Activated naive CD8-positive, alpha-beta T cell treated with anti-CD3 and anti-CD28 coated beads, Interleukin-2, amount 50 U/mL, for 16 hours (primary cell): ENCODE results near the gene CRTAC1.

Experiments used
- DNase-seq: peaks from one replicate; pipeline ENCODE4 v3.0.0-alpha.2; 2020; ENCODE audit warnings: low read depth, low spot score

Gene CRTAC1, protein sequence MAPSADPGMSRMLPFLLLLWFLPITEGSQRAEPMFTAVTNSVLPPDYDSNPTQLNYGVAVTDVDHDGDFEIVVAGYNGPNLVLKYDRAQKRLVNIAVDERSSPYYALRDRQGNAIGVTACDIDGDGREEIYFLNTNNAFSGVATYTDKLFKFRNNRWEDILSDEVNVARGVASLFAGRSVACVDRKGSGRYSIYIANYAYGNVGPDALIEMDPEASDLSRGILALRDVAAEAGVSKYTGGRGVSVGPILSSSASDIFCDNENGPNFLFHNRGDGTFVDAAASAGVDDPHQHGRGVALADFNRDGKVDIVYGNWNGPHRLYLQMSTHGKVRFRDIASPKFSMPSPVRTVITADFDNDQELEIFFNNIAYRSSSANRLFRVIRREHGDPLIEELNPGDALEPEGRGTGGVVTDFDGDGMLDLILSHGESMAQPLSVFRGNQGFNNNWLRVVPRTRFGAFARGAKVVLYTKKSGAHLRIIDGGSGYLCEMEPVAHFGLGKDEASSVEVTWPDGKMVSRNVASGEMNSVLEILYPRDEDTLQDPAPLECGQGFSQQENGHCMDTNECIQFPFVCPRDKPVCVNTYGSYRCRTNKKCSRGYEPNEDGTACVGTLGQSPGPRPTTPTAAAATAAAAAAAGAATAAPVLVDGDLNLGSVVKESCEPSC

DNA sequence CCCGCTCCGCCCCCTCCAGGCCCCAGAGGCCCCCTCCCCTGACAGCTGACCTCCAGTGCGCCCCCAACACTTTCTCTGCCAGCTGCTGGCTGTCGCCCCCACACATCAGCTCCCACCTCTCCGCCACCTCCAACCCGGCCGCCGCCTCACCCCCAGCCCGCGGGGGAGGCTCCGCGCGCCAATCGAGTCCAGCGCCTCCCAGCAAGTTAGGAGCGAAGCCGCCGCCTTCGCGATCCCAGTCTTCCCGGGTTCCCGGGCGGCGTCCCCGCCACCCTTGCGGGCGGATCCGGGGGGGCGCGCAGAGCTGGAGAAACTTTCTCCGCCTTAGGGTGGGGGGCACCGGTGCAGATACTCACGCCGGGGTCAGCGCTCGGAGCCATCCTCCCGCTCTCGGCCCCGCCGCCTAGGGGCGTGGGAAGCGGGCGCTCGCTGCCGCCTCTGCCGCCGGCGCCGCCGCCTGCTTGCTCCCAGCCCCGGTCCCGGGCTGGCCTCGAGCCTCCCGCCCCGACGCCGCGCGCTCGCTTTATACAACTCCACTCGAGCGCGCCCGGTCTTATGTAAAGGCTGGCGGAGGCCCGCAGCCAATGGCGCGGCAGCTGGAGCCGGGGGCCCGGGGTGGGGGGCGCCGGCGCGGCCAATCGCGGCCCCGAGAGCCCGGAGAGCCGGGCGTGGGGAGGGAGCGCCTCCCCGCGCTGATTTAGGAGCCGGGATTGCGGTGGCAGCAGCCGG lies at the start of gene CRTAC1:
Gene CRTAC1 (minus strand): TSS at position 529 of the 729 bp plus-strand sequence. CDS start 149 bp downstream, at position 380.
- no peak for DNase-seq

DNA sequence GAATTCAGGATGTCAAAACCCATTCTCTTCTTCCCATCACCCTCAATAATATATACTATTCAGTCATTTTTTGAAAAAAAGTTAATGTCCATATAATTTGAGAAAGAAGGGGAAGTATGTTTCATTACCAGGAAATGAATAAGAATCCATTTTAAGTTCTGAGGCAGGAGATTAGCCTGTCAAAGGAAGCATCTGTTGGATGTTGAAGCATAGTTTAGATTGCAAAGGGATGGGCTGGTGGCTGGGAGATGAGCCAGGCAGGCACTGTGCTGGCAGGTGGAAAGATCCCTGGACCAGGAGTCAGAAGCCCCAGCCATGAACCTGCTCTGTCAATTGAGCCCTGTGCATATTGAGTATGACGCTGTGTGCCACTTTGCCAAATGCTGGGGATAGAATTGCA lies 48.4 kb upstream of the CRTAC1 start:
- no peak for DNase-seq

DNA sequence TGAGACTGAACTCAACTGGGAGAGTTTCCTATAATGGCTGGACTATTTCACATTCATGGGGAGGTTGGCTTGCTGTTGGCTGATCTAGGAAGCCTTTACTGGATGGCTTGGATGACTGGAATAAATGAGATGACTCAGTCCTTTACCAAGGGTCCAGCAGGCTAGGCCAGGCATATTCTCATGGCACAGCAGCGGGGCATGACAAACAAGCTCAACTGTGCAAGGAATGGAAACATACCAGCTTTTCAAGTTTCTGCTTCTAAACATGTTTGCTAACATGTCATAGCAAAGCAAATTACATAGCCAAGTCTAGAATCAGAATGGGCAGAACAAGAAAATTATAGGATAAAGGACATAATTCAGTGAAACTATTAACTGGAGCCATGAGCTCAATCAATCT lies 46.8 kb upstream of the CRTAC1 start:
- DNase-seq, result no peak

DNA sequence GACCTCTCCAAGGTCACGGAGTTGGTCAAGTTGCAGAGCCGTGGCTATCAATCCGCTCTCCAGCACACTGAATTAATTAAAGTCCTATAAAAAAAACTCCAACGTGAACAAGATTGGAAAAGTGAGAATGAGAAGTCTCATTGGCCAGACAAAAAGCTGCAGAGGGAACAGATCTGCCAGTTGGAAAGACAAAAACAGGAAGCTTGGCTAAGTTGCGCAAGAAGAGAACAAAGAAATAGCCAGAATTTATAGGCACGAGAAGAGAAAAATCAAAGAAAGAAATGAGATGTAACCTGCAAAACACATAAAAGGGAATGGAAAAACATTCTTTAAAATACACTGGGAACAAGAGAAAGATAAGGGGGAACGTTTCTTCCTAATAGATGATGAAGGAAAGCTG lies 45.7 kb upstream of the CRTAC1 start:
- DNase-seq, result no peak

DNA sequence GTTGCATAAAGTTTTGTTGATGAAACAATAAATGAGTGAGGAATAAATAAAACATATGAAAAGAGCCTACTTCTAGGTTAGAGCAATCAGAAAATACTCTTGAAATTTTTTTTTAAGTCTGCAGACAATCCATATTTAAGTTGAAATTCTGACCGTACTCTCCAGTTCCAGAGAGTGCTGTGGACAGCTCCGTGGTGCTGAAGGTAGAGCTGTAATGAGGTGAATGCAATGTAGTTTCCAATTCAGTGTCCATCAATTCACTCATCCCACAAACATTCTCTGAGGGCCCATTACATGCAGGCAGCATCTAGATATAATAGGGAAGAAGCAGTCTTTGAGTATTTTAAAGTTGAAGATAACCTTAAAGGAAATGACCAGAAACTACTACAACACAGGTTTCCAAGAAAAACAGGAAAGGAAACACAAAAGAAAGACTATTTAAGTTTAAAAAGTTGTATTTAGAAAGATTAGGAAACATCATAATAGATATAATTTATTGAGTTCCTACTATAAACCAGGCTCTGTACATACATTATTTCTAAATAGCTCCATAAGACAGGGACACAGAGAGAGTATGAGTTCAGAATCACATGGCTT lies 44.0 kb upstream of the CRTAC1 start:
- DNase-seq, result no peak

DNA sequence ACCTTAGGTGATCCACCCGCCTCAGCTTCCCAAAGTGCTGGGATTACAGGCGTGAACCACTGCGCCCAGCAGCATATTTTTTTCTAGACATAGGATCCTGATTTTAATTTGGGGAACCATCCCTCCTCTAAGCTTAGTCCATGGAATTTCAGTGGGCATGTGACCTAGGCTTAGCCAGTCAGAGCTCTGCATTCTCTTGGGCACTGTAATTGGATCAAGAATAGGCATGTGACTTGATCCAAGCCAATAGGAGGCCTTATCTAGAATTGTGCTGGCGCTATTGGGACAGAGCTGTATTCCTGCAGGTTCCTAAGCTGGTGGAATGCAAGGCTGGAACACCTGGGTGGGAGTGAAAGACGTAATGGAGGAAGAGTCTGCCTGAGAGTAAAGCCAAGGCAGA lies 36.7 kb upstream of the CRTAC1 start:
- no peak for DNase-seq

DNA sequence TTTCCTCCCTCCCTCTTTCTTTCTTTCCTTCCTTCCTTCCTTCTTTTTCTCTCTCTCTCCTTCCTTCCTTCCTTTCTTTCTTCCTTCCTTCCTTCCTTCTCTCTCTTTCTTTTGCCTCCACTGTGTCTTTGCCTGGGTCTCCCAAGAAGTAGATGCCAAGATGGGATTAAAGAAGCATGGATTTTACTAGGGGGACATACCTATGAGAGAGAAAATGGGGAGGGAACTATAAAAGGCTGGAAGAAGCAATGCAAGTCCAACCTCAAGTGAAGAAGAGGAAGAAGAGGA lies 33.3 kb upstream of the CRTAC1 start:
- DNase-seq, result no peak

DNA sequence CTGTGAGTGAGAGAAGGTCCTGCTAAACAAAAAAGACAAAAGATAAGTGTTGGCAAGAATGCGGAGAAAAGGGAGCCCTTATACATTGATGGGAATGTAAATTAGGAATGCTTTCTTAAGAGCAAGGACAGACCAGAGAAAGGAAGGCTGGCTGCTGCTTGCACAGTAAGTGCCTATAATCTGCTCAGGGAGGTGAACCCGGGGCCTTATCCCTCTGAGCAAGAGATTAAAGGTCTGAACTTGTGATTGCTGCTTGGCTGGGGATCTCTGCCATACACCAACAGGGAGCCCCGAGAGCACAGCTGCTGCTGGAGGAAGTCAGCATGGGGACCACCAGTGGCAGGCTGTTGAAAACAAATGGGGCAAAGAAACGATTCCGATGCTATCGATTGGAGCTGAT lies 32.0 kb upstream of the CRTAC1 start:
- no peak for DNase-seq

DNA sequence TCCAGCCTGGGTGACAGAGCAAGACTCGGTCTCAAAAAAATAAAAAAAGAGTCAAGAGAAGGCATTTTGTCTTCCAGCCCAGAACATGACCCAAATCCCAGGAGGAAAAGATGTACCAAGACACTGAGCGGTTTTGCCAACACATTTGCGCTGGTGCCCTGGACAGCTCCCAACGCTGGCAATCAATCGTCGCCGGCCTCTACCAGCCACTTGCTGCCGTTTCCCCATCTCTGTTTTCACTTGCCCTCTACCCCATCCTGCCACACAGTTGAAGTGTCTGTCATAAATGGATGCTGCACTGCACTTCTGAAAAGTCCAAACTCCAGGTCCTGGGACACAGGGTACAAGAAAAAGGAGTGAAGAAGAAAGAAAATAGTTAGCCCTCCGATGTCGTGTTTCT lies 29.7 kb upstream of the CRTAC1 start:
- DNase-seq, result no peak

DNA sequence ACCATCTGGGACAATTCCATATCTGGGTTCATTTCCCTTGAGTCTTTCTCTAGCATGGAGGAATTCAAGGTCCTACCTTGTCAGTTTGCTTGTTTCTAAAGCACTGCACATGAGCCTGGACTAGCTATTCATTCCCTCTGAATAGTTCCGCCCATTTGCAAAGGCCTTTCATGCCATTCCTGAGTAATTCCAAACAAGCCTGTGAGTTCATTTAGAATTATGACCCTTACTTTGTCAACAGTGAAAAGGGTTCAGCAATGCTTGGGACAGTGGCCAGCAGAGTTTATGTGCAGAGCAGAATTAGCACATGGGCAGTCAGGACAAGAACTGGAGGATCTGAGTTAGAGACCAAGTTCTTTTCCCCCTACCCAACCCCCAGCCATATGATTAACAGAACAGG lies 27.9 kb upstream of the CRTAC1 start:
- DNase-seq, result no peak

DNA sequence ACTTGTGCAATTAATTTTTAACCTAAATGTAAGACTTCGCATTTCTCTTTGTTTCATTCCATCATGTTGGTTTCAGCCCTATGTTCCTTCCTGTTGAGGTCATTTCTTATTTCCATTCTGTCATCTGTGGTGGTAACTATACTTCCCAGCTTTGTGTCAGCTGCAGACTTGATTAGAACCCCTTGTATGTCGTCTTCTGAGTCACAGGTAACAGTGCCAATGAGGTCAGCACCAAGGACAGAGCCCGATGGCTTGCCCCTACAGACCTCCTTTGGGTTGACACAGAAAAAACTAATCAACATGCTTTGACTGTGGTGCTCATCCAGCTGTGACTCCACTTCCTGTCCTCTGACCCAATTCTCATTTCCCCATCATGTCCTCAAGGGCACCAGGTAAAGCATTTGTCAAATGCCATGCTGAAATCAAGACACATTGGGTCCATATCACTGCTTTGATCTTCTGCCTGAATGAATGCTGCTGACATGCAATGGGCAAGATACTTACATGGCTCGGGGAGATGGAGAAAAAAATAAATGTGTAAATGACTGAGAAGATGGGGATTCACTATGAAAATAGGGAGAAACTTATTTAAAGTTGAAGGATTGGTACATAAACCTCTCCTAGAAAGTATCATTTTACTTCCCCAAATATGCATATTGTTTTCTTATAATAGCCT lies 25.6 kb upstream of the CRTAC1 start:
- no peak for DNase-seq

DNA sequence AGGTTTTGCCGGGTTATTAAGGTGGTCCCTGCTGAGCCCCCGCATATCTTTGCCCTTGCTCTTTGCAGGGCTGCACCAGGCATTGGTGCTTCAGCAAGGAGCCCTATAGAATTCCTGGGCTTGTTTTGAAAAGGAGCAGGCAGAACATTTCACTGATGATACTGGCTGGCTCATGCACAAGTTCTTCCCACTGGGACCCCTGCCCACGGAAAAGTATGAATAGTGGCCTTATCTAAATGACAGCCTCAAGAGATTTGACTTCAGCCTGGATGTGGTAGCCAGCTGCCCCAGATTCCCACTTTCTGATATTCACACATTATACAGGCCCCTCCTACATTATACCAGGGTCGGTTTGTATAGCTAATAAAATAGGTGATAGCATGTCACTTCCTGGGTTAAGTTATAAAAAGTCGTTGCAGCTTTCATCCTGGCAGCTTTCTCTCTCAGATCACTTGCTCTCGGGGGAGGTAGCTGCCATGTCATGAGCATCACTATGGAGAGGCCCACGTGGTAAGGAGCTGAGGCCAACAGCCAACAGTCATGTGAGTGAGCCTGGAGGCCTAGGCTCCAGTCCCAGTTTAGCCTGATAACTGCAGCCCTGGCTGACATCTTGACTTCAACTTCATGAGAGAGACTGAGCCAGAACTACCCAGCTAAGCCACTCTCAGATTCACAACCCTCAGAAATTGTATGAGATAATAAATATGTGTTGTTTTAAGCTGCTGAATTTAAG lies 16.8 kb upstream of the CRTAC1 start:
- DNase-seq, result no peak

DNA sequence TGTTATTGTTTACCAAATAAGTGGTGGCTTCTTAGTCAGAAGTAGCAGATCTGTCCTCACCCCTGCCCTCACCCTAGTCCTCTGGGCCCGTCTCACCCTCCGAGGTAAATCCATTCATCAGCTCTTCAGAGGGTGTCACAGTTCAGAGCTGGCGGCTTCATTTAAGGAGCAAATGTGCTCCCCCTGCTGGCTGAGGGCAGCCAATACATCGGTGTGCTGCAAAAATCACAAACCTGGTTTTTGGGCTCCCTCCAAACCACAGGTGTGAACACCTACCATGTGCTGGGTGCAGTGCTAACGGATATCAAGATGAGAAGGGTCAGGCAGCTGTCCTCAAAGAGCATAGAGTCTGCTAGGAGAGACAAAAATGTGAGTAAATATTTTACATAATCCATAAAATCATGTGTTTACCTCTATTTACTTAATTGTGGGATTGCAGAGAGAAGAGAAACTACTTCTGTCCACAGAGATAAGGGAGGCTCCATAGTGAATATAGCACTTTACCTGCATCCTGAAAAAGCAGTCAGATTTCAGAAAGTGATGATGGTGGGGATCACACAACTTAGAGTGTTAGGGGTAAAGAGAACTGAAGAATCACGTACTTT lies 15.5 kb upstream of the CRTAC1 start:
- peak; percentile 24 for DNase-seq

DNA sequence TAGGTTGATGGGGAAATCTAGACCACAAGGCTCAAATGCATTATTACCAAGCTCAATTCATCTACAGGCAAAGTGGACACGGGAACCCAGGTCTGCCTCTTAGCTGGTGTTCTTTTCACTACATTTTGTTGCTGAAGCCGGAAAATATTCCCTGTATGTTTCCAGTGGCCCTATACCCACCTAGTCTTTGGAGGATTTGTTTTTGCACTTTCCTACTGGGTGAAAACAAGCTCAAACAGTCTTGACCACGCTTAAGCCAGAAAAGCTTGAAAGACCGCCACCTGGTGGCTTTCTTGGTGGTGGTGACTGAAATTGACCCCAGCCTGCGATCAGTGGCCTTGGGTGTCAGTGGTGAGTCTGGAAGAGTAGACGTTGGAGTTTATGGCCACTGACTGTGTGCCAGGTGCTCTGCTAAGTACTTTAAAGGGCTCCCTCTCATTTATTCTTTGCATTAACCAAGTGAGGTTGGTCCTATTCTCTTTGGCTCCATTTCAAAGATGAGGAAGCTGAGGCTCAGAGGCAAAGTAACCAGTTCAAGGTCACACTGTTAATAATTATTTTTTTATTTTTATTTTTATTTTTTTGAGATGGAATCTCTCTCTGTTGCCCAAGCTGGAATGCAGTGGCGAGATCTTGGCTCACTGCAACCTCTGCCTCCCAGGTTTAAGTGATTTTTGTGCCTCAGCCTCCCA lies 11.1 kb upstream of the CRTAC1 start:
- no peak for DNase-seq

DNA sequence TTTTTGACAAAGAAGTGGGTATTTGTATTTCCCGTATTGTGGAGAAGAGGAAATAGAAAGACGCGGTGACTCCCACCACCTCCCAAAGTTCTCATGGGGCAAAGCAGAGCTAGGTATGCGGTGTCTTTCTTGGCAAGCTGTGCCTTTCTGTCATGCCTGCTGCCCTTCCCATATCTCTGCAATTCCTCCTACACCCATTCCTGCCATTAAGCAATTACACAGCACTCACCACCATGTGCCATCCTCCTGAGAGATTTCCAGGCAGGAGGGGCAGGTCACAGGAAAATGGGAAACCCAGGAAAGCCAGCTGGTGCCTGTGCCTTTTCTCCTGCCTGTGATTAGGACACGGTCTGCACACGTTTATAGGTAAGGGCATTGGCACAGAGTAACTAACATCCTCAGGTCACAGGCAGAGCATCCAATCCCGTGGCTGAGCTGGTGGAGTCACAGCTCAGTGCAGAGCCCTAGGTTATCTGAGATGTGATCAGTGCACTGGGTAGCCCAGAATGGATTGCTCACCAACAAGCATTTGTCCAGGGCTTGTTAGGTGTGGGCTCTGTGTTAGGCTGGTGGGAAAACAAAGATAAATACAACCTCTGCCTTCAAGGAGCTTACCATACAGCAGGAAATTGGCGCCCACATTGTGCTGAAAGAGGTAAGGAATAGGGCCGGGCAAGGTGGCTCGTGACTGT lies 9.4 kb upstream of the CRTAC1 start:
- no peak for DNase-seq

DNA sequence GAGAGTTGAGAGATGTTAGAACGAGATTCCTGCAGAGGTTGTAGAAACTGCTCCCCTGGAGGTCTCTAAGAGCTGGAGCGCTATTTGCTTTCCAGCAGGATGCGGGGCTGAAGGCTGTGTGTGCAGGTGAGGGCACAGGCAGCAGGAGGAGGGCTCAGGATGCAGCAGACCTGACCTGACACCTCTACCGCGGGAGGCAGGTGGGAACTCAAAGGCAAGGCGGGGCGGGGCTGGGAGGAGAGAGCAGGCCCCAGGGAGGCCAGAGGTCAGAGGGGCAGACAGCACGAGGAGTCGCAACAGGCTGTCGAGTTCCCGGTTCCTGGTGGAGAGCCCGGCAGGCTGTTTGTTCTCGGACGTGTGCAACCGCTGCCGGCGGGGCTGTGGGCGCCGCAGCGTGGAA lies 7.9 kb upstream of the CRTAC1 start:
- no peak for DNase-seq

DNA sequence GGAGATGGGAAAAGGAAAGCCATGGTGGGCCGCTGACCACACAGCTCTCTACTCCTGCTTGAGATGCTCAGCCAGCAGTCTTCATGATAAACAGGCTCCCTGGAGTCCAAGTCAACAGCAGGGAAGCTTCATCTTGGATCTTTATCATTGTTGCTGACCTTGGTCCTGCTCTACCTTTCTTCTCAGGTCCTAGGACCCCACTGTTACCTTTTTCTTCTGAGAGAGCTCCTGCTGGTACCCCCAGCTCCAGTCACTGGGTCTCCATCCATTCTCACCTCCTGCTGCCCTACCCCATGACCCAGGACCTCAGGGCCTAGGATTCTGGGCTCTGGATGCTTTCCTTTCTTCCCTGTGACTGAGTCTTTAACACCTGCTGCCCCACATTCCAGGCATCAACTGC lies 5.2 kb upstream of the CRTAC1 start:
- no peak for DNase-seq

DNA sequence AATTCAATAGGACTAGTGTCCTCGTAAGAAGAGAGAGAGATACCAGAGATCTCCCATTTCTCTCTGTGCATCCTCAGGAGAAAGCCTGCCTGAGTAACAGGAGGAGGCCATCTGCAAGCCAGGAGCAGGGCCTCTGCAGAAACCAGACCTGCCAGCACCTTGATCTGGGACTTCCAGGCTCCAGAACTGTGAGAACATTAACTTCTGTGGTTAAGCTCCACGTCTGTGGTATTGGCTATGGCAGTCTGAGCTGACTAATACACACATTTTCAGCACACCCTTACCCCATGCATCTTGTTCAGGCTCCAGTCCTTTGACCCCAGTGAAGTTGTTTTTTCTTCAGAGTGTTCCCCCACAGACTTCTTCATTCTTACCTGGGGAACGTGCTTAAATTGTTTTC lies 3.1 kb upstream of the CRTAC1 start:
- DNase-seq, result no peak

DNA sequence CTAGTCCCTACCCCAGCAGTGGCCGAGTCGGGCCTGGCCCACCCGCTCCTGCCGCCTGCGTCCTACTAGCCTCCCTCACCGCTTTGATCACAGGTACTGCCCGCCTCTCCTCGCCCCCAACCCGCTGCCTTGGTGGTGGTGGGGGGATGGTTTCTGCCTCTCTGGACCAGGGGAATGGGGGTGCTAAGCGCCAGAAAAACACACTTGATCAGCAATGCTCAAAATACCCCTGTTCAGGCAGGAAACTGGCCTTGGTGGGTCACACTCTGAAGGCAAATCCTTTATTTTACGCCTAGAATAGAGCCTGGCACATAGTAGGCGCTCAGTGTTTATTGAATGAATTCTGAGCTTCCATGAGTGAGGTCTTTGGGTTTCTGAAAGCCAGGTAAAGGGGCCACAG lies 1.0 kb upstream of the CRTAC1 start:
- no peak for DNase-seq

DNA sequence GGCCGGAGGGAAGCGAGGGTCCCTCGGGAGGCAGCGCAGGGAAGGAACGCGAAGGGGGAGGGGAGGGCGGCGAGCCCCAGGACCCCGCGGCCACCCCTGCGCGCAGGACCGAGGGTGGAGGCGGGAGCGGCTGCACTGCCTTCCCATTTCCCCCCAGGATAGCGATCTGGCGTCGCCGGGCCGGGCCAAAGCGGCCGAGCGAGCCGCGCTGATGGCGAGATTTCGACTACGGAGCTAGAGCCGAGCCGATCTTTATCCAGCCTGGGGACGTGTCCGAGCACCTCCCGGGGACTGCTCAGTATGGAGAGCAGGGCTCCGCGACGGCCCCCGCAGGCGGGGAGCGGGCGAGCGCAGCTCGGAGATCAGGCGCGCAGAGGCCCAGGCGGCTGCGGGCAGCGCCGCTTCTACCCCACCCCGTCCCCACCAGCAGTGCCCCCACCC lies 590 bp upstream of the CRTAC1 start:
- no peak for DNase-seq
